HPDE6-E6E7 (cell line): ENCODE results near the gene COG2.
"Not testable (repeated sequence)": the region's sequence is repeated elsewhere in the genome, so short reads cannot be mapped to it uniquely, and the experiment has no call there.

Source experiments
- DNase-seq: peaks from one replicate; pipeline ENCODE4 v3.0.0; 2011; ENCODE audit warnings: missing footprints; ENCODE audit errors: extremely low spot score

Gene COG2

GRCh38 chr1:230624097-230624713 is 18.1 kb upstream of the COG2 start:
- no peak for DNase-seq

GRCh38 chr1:230626232-230626631 is 16.0 kb upstream of the COG2 start:
- no peak for DNase-seq

- DNase-seq: no peak
Measured at GRCh38 chr1:230627767-230628166, 14.5 kb upstream of the COG2 start.

- no peak for DNase-seq
Measured at GRCh38 chr1:230629511-230629910, 12.8 kb upstream of the COG2 start.

GRCh38 chr1:230631477-230631876 is 10.8 kb upstream of the COG2 start:
- no peak for DNase-seq

- DNase-seq: peak; percentile 31
Measured at GRCh38 chr1:230632273-230632873, 9.9 kb upstream of the COG2 start.

GRCh38 chr1:230633469-230633868 is 8.8 kb upstream of the COG2 start:
- DNase-seq: no peak

- no peak for DNase-seq
Measured at GRCh38 chr1:230634384-230634783, 7.9 kb upstream of the COG2 start.

GRCh38 chr1:230636575-230637148 is 5.6 kb upstream of the COG2 start:
- no peak for DNase-seq

GRCh38 chr1:230639714-230640209 is 2.5 kb upstream of the COG2 start:
- no peak for DNase-seq

- no peak for DNase-seq
Measured at GRCh38 chr1:230641346-230641745, 935 bp upstream of the COG2 start.

- no peak for DNase-seq
Measured at GRCh38 chr1:230641900-230642262, 400 bp upstream of the COG2 start.

- DNase-seq: no peak
Measured at GRCh38 chr1:230643908-230644307, 1.6 kb downstream of the COG2 start.

- no peak for DNase-seq
Measured at GRCh38 chr1:230646710-230647302, 4.5 kb downstream of the COG2 start.

- no peak for DNase-seq
Measured at GRCh38 chr1:230647321-230647720, 5.0 kb downstream of the COG2 start.

- DNase-seq: no peak
Measured at GRCh38 chr1:230648114-230648513, 5.8 kb downstream of the COG2 start.

- no peak for DNase-seq
Measured at GRCh38 chr1:230650300-230650699, 8.0 kb downstream of the COG2 start.

GRCh38 chr1:230651235-230651634 is 9.0 kb downstream of the COG2 start:
- no peak for DNase-seq

GRCh38 chr1:230656719-230657118 is 14.4 kb downstream of the COG2 start:
- DNase-seq: not testable (repeated sequence)

- DNase-seq: not testable (repeated sequence)
Measured at GRCh38 chr1:230658103-230658502, 15.8 kb downstream of the COG2 start.

- DNase-seq: no peak
Measured at GRCh38 chr1:230658691-230659090, 16.4 kb downstream of the COG2 start.

- DNase-seq: no peak
Measured at GRCh38 chr1:230661976-230662375, 19.7 kb downstream of the COG2 start.

- DNase-seq: no peak
Measured at GRCh38 chr1:230668227-230668626, 25.9 kb downstream of the COG2 start.
